ENCODE measurements around the gene ATXN7L3B.
A peak's percentile ranks its signal among the peaks of the same experiment; 100 is the strongest.
"Not testable (repeated sequence)": the region's sequence is repeated elsewhere in the genome, so short reads cannot be mapped to it uniquely, and the experiment has no call there.

ATXN7L3B gene, protein sequence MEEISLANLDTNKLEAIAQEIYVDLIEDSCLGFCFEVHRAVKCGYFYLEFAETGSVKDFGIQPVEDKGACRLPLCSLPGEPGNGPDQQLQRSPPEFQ

DNA sequence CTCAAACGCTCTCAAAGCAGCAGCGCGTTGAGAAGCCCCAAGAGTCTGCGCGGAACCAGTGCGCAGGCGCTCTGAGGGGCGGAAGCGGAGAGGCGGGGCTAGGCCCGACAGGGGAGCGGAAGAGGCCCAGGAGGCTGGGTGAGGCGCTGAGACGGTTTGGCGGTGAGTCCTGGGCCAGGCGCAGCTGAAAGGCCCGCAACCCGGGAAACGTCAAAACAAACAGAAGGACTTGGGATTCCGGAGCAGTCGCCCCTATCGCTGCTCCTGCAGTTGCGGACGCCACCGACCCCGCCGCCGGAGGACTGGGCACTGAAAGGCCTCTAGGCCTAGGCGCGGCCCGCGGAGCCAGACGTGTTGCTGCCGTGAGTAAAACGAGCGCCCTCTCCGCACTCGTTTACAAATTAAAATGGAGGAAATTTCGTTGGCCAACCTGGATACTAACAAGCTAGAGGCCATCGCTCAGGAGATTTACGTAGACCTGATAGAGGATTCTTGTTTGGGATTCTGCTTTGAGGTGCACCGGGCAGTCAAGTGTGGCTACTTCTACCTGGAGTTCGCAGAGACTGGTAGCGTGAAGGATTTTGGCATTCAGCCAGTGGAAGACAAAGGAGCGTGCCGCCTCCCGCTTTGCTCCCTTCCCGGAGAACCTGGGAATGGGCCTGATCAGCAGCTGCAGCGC is at the start of gene ATXN7L3B:
Gene ATXN7L3B (plus strand): TSS at position 129 of the 679 bp plus-strand sequence. CDS start 278 bp downstream, at position 407.
- DNase-seq: peak; percentile 95

DNA sequence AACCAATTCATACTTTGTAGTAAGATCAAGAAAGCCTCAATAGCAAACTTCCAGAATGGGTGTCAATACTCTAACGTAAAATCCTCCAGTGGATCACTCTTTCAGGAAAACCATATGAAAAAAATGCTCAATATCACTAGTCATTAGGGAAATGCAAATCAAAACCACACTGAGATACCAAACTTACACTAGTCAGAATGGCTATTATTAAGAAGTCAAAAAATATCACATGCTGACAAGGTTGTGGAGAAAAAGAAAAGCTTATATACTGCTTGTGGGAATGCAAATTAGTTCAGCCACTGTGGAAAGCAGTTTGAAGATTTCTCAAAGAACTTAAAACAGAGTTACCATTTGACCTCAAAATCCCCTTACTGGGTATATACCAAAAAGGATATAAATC is 49.5 kb upstream of the ATXN7L3B start:
- no peak for DNase-seq

DNA sequence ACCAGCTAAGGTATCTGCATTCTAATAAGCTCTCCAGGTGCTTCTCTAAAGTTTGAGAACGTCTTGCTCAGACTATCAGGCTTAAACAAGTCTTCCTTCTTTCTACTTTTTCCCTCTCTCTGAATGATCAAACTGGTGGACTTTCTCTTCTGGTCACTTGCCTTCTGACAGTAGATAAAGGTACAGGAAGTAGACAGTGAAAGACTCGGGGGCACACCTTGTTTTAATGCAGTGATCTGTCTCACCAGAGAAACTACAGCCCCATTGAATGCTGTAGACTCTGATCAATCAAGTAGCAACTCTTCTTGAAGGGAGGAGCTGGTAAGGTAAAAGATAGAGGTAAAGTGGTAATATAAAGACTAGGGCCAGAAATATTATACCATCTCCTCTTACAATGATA is 48.1 kb upstream of the ATXN7L3B start:
- DNase-seq: no peak

DNA sequence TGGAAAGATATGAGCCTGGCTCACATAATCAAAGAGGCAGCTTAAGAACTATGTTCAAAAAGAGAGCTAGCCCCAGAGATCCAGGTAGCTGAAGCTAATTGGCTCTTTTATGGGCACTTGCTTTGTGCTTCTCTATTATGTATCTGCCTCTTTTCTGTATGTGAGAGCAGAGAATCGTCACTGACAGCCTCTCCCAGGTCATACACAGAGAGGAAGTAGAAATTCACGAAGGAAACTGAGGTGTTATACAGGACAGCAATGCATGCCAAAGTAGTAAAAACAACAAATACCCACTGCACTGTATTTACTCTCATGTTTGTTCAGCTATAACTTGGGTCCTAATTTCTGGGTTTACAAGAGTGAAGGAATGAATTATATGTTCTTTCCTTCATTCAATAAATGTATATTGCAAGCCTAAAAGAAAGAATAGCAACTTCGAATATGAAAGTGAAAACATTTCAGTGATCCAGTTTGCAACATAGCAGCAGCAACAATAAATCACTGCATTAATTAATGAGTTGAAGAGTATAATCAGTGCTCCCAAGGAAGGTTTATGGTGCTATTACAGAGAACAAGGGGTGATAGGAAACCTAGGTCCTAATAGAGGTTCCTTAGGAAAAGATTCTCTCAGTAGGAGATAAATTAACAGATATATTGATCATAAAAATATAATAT is 47.1 kb upstream of the ATXN7L3B start:
- no peak for DNase-seq

DNA sequence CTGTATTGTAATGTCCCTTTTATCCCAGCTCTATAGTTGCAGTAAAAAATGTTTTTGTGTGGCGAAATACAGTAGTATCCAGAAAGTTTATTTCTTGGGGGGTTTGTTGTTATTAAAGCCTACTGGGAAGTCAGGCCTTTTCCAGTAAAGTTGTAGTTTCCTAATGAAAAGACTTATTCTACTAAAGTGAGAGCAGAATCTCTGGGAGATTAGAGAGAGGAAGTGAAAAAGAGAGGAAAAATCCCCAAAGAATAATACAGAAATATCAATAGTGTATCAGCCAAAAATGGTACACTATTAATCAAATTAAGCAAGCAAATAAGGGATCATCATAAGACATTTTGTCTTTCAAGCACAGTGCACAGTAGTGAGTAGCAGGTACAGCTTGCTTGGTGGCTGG is 46.3 kb upstream of the ATXN7L3B start:
- DNase-seq: no peak

DNA sequence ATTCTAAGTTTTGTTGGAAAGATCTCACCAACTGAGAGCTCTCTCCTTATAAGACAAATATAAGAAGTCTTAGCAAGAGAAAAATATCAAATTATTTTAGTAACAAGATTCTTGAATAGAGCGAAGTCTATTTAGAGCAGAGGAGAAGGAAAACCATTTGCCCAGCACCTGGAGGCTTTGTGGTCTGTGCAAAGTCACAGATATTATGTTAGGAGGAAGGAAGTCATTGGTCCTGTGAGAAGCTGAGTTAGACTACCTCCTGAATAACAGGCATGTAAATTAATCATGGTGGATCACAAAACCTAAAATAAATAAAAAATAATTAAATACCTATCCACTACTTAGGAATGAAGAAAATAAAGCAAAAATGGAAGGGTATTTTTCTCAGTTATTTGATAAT is 38.4 kb upstream of the ATXN7L3B start:
- no peak for DNase-seq

DNA sequence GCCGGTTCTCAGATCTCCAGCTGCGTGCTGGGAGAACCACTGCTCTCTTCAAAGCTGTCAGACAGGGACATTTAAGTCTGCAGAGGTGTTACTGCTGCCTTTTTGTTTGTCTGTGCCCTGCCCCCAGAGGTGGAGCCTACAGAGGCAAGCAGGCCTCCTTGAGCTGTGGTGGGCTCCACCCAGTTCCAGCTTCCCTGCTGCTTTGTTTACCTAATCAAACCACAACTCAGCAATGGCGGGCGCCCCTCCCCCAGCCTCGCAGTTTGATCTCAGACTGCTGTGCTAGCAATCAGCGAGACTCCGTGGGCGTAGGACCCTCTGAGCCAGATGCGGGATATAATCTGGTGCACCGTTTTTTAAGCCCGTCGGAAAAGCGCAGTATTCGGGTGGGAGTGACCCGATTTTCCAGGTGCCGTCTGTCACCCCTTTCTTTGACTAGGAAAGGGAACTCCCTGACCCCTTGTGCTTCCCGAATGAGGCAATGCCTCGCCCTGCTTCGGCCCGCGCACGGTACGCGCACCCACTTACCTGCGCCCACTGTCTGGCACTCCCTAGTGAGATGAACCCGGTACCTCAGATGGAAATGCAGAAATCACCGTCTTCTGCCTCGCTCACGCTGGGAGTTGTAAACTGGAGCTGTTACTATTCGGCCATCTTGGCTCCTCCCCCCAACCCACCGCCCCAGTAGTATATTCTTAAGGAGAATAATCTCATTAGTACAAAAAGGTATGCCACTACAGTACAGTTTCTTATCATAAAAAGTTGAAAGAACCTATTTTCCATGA is 28.6 kb upstream of the ATXN7L3B start:
- not testable (repeated sequence) for DNase-seq

DNA sequence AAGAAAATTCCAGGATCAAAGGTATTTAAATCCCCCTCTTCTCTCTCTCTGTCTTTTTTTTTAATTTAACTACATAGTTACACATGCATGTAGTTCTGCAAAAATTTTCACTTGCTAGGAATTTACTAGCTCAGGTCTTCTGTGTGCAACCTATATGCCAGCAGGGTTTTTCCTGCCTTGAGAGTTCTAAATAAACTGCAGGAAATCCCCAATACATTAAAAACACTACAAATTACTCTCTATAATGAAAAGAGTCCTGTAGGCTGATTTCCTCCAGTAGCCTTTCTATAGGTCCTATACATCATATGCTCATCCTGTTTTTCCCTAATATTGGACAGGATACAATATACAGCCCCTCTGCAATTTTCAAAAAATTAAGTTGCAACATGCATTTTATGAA is 27.7 kb upstream of the ATXN7L3B start:
- DNase-seq: no peak

DNA sequence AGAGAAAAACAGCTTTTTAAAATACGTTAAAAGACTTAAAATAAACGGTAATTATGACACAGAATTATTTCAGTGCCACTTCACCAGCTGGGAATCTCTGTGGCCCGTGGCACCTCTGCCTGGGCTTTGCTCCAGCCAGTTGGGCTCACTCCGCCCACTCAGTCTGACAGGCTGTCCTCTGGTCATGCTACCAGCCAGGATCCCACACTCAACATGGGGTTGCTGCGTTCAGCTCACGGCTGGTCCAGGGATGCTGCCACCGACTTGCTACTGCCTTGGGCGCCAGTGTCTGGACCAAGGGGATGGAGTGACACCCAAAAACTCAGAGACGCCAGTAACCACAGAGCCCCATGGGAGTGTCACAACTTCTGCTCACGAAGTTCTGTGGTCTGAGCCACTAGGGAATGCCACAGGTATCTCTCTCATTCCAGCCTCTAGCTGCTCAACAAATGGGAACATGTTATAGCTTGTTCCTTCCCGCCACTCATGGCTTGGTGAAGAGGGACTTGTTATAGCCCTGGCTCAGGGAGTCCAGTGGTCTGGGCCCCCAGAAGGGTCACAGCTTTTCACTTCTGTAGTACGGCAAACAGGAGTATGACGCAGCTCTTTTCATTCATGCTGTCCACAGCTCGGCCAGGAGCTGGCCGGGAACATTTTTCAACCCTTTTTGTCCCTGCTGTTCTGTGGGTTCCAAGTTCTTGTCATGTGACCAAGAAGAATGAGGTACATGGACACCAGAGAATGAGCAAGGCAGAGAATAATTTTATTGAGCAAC is 23.4 kb upstream of the ATXN7L3B start:
- no peak for DNase-seq

DNA sequence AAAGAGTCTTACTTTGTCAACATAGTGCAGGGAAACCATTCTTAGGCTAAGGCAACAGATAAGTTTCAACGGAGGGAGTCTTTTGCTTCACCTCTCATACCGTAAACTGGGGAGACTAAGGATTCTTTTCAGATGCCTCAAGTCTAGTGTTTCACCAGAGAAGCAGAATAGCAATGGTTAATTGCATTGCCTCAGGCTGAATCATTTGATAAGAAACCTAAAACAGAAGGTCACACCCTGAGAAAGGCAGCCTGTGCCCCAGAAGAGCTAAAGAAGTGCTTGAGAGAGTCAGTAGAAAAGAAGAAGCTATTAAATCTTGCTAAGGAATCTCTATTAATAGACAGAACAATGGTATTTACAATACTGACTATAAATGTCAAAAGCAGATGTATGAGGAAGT is 21.8 kb upstream of the ATXN7L3B start:
- no peak for DNase-seq

DNA sequence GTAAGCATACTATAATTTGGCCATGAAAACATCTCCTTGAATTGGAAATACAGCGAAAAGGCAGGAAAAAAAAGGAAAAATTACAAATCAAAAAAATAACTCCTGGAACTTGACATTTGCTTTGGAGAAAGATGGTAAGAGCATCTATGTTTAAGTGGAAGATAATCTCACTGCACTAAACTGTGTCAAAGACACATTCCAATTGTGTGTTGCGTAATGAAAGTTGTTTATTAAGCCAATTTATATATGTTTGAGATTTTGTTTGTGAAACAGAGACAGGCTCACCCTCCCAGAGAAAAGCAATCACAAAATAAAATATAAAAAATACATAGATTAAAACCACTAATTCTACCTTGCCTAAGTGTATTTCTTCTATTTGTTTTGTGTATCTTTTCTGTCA is 11.1 kb upstream of the ATXN7L3B start:
- no peak for DNase-seq

DNA sequence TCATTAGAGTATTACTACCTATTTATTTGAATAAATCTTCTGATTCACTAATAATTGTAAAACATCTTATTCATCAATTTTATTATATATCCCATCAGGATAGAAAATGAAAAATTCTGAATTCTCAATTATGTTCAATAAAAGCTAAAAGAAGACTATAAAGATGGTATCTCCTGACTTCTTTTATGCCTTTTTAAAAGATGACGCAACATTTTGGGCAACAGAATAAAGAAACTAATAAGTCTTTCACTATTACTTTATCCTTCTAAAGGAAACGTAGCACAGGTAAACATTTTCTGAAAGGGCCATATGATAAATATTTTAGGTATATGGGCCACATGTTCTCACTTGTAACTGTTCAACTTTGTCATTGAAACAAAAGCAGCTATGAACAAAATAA is 10.1 kb upstream of the ATXN7L3B start:
- DNase-seq: no peak

DNA sequence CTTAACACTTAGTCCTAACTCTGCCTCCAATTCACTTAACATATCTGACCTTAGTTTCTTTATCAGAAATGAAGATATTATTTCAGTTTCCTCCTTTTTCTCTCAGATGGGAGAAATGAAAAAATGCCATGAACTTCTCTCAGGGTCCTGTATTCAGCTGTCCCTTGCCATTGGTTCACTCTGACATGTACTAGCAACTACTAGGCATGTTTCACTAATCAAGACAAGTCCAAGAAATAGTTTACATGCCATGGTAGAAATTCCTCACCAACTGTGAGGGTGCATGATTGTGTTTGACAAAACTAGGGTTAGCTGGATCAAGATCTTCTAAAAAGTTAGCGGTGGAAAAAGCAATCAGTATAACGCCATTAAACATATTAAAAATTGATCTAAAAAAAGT is 7.0 kb upstream of the ATXN7L3B start:
- no peak for DNase-seq

DNA sequence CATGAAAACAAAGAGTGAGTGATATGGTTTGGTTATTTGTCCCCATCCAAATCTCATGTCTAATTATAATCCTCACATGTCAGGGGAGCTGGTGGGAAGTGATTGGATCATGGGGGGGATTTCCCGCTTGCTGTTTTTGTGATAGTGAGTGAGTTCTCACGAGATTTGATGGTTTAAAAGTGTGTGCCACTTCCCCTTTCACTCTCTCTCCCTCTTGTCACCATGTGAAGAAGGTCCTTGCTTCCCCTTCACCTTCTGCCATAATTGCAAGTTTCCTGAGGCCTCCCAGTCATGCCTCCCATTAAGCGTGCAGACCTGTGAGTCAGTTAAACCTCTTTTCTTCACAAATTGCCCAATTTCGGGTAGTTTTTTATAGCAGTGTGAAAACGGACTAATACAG is 2.1 kb upstream of the ATXN7L3B start:
- no peak for DNase-seq

DNA sequence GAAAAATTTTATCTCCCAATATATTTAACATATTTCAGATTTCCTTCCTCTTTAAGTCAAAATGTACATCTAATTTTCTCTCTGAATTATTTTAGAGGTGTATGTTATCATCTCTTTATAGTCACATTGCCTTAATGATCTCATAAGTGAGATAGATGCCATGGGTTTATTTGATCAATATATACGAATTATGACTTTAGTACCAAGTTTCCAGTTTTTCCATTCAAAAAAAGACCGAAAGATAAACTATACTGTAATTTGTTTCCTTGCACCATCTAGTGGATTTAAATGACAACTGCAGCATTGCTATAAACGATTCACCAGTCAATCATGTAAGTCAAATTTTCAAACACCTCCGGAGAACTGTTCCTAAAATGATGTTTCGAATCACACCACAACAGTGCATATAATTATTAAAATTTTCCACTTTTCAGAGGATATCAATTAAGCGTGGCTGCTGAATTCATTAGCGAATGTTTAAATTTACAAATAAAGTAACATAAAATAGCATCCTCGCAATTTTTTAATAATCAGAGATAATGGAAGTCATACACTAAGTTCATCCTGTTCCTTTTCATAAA is 419 bp upstream of the ATXN7L3B start:
- no peak for DNase-seq

DNA sequence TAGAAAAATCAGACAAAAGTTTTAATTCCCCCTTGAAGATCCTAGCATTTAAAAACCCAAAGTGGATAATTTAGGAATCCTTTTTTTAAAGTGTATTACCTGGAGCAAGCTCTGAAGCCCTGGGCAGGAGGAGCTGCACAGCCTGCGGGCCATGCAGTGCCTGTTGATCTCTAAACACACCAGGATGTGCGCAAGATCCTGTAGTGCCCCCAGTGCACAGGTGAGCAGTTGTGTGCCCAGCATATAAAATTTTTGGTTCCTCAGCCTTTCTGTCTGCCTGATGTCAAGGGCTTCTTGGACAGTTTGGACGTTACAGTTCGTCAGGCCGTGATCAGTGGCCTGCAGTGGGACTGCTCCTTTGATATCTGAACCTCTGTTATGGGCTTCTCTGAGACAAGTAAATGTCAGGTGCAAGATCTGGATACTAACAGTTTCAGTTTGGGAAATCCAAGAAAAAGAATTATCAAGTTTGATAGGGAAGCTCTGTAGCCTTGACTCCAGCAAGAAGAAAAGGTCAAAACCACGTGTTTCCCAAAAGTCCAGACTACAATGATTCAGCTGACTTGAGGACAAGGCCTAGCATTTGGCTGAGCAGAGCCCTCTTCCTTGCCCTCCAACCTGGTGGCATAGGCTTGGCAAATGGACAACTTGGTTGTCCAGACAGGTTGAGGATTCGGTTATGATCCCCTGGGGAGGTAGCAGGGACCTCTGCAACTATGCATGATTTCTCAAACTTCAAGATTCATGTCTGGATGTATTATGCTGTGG is 1.0 kb downstream of the ATXN7L3B start:
- DNase-seq: peak; percentile 45

DNA sequence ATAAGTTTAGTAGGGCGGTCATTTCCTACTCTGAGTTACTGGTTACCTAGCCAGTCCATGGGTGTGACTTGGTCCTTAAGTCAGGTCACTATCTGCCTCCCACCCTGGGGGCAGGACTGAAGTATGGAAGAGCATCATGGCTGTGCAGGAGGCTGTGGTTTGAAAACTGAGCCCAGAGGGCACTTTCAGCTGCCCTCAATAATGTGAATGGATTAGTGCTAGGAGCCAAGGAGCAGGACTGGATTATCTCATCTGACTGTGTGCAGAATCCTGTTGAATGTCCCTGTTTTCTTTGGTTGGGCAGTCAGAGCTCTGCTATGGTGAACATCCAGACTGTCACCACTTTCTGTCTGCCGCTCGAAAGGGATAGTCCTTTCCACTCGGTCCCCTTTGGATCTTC is 1.6 kb downstream of the ATXN7L3B start:
- DNase-seq: no peak

DNA sequence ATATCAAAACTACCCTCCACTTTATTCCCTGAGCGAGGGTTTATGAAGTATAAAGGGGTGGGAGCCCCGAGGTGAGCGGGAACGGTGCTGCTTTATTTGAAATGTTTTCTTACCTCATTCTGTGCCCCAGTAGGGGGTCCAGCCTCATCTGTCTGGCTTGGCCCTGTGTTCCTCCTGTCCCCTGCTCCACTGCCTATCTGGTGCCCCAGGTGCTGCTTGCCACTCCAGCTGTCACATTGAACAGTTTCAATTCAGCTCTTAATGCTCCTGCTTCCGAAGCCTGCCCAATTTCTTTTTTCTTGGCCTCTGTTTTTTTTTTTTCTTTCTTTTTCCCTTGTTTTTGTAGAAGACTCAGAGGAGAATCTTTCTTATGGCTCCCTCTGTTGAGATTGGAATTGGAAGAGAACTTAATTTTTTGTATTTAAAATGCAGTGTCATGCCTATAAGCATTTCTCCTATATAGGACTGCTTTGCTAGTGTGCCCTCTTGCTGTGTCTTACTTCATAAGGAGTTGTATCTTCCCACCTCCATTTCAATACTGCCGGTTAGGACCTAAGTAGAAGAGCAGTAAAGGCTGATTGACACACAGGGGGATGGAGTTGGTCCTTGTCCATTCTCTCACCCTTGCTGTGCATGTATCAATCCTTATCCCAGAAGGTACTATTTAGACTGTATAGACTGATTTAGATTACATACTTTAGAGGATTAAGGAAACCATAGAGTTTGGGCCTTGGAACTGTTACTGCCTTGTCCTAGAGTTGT is 2.3 kb downstream of the ATXN7L3B start:
- DNase-seq: no peak

DNA sequence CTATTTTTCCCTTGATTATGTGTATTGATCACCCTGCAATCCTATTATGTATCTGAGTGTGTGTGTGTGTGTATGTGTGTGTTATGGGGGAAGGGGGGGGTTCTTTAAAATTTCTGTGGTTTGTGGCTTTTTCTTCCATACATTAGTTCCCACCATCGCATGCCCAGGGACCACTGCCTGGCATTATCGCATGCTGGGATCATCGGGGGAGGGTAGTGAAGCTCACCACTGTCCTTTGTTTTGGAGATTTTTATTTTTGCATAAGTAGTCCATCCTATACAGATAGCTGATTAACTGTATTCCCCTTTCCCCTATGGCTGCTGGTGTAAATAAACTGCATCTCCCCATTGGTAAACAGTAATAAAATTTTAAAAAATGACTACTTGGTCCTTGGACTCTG is 3.4 kb downstream of the ATXN7L3B start:
- no peak for DNase-seq

DNA sequence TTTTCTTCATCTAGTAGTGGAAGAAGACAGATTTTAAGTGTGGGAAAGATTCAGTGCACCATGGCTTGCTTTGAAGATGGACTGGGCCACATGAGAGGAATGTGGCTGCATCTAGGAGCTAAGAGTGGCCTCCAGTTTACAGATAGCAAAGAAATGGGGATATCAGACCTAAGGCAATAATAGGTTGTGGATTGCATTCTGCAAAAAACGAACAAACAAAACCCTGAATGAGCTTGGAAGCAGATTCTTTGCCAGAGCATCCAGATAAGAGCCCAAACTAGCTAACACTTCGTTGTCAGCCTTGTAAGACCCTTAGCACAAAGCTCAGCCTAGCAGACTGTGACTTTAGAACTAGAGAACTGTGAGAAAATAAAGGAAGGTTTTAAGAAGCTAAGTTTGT is 9.6 kb downstream of the ATXN7L3B start:
- no peak for DNase-seq

DNA sequence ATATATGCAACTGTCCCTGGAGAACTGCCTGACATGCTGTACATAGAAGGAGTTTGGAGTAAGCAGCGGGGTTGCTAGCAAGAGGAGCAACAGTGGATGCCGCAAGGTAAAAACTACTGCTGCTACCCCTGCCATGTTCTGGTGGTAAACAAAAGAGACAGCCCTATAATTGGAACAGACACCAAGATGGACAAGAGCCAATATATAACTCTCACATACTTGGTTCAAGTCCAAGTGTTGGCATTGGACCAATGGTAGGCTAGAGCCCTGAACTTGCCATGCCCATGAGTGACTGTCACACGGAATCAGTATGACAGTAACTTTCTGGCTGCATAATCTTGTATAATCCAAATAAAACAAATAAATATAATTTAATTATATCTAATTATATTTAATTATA is 13.7 kb downstream of the ATXN7L3B start:
- no peak for DNase-seq

Data from stimulated activated CD8-positive, alpha-beta memory T cell treated with anti-CD3 and anti-CD28 coated beads, Interleukin-4, amount 100 ng/mL, for 48 hours (primary cell).